OCI-LY1 (cell line): Measurements from ENCODE around the gene PYGB.

Experiments
- CTCF ChIP-seq: fragments of 200-600 bp; sonication (generic), shearing (Covaris generic); IDR thresholded peaks from 2 replicates; pipeline ENCODE4 v1.5.1; 2017; ENCODE audit warnings: mild to moderate bottlenecking, antibody characterized with exemption, low read length, moderate library complexity, mixed read lengths
- EZH2 ChIP-seq: fragments of 200-600 bp; sonication (generic), shearing (Covaris generic); IDR thresholded peaks from 2 replicates; pipeline ENCODE4 v1.8.0; 2017; ENCODE audit warnings: borderline replicate concordance, mixed run types, mild to moderate bottlenecking, antibody characterized with exemption, low read length, moderate library complexity, mixed read lengths

- no peak for TF ChIP-seq EZH2
- TF ChIP-seq CTCF = no peak
Measured at GRCh38 chr20:25259788-25260254, 11.9 kb downstream of the PYGB start.
